Measurements from ENCODE around the gene CSRP1. TPM values are rescaled to one million over a fixed set of nuclear protein-coding genes. Genes with fewer than 3 reads are reported as not detected.

CSRP1 gene
- total RNA-seq, 2 donors from 2014 or later: 16.1 to 17.7 TPM

DNA sequence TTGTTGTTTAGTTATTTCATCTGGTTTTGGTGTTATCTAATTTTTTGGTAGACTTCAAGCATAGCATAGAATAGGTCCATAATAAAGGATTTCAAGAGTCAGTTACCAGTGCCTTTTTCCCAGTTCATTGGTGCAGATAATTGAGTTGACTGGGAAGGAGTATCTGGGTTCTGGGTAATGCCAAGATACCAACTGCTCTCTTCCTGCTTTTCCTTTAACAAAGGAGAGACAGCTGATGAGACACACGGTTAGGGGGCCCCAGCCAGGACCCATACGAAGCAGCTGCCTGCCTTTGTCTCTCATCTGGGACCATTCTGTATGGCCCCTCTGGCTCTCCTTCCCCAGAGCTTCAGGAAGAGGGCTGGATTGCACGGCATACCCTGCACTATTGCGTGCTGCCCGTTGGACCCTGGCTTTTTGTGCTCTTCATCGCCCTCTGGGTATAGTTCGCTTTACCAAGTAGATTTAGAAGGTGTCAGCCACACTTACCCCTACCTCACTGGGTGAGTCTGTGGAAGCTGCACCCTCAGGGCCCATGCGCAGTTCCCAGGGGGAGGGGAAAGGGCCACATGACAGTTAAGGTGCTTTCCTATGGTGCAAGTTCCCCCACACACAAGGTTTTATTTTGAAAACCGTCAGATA is 39.0 kb upstream of the CSRP1 start:
- Mint-ChIP-seq H3K27me3 (ENCODE audit: insufficient read depth) (peaks cover 18% of the 10 kb centered on the region), H3K36me3 (ENCODE audit: low read depth) (no peaks in the 10 kb centered on the region), H3K9me3 (no peaks in the 10 kb centered on the region), H3K27ac (no peak overlapping the region), H3K4me1 (peaks cover 24% of the 10 kb centered on the region), H3K4me3 (no peak overlapping the region)
- Histone ChIP-seq H3K9me3 (ENCODE audit: control insufficient read depth, low read length) (no peaks in the 10 kb centered on the region), H3K4me1 (ENCODE audit: control insufficient read depth, insufficient read depth, low read length) (no peaks in the 10 kb centered on the region), H3K27me3 (ENCODE audit: control insufficient read depth, insufficient read depth, low read length, poor library complexity, severe bottlenecking) (no peaks in the 10 kb centered on the region), H3K36me3 (ENCODE audit: control insufficient read depth, insufficient read depth, low read length) (no peaks in the 10 kb centered on the region), H3K27ac (ENCODE audit: low read depth, low read length) (no peak overlapping the region), H3K9ac (ENCODE audit: extremely low read depth, low read length, poor library complexity, severe bottlenecking) (no peak overlapping the region), H3K4me3 (ENCODE audit: low read length) (no peak overlapping the region)
- peak; percentile 75 for DNase-seq
- TF ChIP-seq, protein P1, sequence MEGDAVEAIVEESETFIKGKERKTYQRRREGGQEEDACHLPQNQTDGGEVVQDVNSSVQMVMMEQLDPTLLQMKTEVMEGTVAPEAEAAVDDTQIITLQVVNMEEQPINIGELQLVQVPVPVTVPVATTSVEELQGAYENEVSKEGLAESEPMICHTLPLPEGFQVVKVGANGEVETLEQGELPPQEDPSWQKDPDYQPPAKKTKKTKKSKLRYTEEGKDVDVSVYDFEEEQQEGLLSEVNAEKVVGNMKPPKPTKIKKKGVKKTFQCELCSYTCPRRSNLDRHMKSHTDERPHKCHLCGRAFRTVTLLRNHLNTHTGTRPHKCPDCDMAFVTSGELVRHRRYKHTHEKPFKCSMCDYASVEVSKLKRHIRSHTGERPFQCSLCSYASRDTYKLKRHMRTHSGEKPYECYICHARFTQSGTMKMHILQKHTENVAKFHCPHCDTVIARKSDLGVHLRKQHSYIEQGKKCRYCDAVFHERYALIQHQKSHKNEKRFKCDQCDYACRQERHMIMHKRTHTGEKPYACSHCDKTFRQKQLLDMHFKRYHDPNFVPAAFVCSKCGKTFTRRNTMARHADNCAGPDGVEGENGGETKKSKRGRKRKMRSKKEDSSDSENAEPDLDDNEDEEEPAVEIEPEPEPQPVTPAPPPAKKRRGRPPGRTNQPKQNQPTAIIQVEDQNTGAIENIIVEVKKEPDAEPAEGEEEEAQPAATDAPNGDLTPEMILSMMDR (conservative IDR thresholded peaks at IDR 0.05): peak; percentile 56
- 39 to 44% methylated on average over 4 to 9 of the region's 9 CpGs for WGBS, 2 experiments (ENCODE audit: insufficient coverage in 1 of 2, insufficient read length in 1 of 2)

DNA sequence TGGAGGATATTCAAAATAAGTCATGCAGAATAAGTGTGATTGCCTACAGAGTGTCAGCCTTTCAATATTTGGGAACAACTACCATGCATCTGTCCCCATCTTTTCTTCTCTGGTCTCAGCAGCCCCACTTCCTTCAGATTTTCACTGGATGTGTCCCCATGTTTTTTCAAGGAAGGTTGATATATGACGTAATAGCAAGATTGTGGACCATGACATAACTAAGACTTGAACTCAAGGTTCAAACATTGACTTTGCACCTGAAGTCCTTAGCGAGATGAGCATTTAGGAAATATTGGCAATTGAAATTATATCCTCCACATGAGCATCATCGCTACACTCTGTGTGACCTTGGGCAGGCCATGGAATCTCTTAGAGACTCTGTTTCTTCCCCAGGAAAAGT is 37.8 kb upstream of the CSRP1 start:
- Mint-ChIP-seq H3K4me1 (peaks cover 33% of the 10 kb centered on the region), H3K9me3 (no peaks in the 10 kb centered on the region), H3K36me3 (ENCODE audit: low read depth) (no peaks in the 10 kb centered on the region), H3K4me3 (no peak overlapping the region), H3K27ac (no peak overlapping the region), H3K27me3 (ENCODE audit: insufficient read depth) (peaks cover 29% of the 10 kb centered on the region)
- H3K36me3 ChIP-seq (ENCODE audit: control insufficient read depth, insufficient read depth, low read length): no peaks in the 10 kb centered on the region
- no peak overlapping the region for H3K9ac ChIP-seq (ENCODE audit: extremely low read depth, low read length, poor library complexity, severe bottlenecking)
- H3K9me3 ChIP-seq (ENCODE audit: control insufficient read depth, low read length): no peaks in the 10 kb centered on the region
- no peaks in the 10 kb centered on the region for H3K27me3 ChIP-seq (ENCODE audit: control insufficient read depth, insufficient read depth, low read length, poor library complexity, severe bottlenecking)
- TF ChIP-seq, protein P1 (conservative IDR thresholded peaks at IDR 0.05): no peak
- no peak overlapping the region for H3K27ac ChIP-seq (ENCODE audit: low read depth, low read length)
- no peak overlapping the region for H3K4me3 ChIP-seq (ENCODE audit: low read length)
- no peaks in the 10 kb centered on the region for H3K4me1 ChIP-seq (ENCODE audit: control insufficient read depth, insufficient read depth, low read length)
- 93 to 100% methylated on average over 3 of the region's 3 CpGs for WGBS, 2 experiments (ENCODE audit: insufficient coverage in 1 of 2, insufficient read length in 1 of 2)
- DNase-seq: no peak

DNA sequence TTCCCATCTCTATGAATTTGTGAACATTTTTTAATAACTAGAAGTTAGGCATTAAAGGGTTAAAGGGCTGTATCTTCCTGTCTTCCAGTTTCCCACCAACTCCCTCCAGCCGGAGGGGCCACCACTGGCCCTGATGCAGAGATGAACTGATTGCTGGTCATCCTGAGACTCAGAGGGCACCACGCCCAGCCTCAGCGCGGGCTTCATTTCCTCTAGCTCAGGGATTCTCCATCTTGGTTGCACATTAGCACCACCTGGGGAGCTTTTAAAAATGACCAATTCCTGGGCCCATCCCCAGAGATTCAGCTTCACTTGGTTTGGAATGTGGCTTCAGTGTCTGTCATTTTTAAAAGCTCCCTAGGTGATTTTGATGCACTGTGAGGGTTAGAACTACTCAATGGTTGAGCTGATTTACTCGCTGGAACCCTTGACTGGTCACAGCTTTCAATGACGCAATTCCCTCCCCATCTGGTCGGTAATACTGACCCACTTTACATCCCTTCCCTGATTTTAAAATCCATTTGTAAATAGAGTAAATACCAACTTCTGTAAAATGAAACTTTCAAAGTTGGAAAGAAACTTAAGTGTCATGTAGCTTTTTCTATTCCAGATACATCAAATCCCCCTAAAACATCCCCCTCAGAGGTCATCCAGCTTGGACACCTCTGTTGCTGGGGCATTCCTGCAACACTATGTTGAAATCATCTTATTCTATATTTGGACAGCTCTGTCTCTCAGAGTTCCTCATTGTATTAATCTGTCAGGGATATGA is 37.1 kb upstream of the CSRP1 start:
- no peaks in the 10 kb centered on the region for H3K36me3 ChIP-seq (ENCODE audit: control insufficient read depth, insufficient read depth, low read length)
- H3K27ac ChIP-seq (ENCODE audit: low read depth, low read length): no peak overlapping the region
- TF ChIP-seq, protein P1 (conservative IDR thresholded peaks at IDR 0.05): no peak
- no peak overlapping the region for H3K9ac ChIP-seq (ENCODE audit: extremely low read depth, low read length, poor library complexity, severe bottlenecking)
- Mint-ChIP-seq H3K27me3 (ENCODE audit: insufficient read depth) (peaks cover 33% of the 10 kb centered on the region), H3K9me3 (no peaks in the 10 kb centered on the region), H3K36me3 (ENCODE audit: low read depth) (no peaks in the 10 kb centered on the region), H3K4me1 (peaks cover 33% of the 10 kb centered on the region), H3K4me3 (no peak overlapping the region), H3K27ac (no peak overlapping the region)
- WGBS, 2 experiments (ENCODE audit: insufficient coverage in 1 of 2, insufficient read length in 1 of 2): 87% methylated on average over 7 of the region's 7 CpGs; no CpG with 5 or more reads in 1 of the 2 experiments
- no peaks in the 10 kb centered on the region for H3K27me3 ChIP-seq (ENCODE audit: control insufficient read depth, insufficient read depth, low read length, poor library complexity, severe bottlenecking)
- no peaks in the 10 kb centered on the region for H3K4me1 ChIP-seq (ENCODE audit: control insufficient read depth, insufficient read depth, low read length)
- DNase-seq: no peak
- no peaks in the 10 kb centered on the region for H3K9me3 ChIP-seq (ENCODE audit: control insufficient read depth, low read length)
- no peak overlapping the region for H3K4me3 ChIP-seq (ENCODE audit: low read length)
